ENCODE results near the gene SYT8. TPM values are rescaled to one million over a fixed set of nuclear protein-coding genes. Genes with fewer than 3 reads are reported as not detected.

The SYT8 gene
- total and polyA plus RNA-seq, 2 of the 8 experiments (the other 6 are each of a cell fraction or from before 2014, with no cell fraction given), result not detected

- TF ChIP-seq, protein P1, sequence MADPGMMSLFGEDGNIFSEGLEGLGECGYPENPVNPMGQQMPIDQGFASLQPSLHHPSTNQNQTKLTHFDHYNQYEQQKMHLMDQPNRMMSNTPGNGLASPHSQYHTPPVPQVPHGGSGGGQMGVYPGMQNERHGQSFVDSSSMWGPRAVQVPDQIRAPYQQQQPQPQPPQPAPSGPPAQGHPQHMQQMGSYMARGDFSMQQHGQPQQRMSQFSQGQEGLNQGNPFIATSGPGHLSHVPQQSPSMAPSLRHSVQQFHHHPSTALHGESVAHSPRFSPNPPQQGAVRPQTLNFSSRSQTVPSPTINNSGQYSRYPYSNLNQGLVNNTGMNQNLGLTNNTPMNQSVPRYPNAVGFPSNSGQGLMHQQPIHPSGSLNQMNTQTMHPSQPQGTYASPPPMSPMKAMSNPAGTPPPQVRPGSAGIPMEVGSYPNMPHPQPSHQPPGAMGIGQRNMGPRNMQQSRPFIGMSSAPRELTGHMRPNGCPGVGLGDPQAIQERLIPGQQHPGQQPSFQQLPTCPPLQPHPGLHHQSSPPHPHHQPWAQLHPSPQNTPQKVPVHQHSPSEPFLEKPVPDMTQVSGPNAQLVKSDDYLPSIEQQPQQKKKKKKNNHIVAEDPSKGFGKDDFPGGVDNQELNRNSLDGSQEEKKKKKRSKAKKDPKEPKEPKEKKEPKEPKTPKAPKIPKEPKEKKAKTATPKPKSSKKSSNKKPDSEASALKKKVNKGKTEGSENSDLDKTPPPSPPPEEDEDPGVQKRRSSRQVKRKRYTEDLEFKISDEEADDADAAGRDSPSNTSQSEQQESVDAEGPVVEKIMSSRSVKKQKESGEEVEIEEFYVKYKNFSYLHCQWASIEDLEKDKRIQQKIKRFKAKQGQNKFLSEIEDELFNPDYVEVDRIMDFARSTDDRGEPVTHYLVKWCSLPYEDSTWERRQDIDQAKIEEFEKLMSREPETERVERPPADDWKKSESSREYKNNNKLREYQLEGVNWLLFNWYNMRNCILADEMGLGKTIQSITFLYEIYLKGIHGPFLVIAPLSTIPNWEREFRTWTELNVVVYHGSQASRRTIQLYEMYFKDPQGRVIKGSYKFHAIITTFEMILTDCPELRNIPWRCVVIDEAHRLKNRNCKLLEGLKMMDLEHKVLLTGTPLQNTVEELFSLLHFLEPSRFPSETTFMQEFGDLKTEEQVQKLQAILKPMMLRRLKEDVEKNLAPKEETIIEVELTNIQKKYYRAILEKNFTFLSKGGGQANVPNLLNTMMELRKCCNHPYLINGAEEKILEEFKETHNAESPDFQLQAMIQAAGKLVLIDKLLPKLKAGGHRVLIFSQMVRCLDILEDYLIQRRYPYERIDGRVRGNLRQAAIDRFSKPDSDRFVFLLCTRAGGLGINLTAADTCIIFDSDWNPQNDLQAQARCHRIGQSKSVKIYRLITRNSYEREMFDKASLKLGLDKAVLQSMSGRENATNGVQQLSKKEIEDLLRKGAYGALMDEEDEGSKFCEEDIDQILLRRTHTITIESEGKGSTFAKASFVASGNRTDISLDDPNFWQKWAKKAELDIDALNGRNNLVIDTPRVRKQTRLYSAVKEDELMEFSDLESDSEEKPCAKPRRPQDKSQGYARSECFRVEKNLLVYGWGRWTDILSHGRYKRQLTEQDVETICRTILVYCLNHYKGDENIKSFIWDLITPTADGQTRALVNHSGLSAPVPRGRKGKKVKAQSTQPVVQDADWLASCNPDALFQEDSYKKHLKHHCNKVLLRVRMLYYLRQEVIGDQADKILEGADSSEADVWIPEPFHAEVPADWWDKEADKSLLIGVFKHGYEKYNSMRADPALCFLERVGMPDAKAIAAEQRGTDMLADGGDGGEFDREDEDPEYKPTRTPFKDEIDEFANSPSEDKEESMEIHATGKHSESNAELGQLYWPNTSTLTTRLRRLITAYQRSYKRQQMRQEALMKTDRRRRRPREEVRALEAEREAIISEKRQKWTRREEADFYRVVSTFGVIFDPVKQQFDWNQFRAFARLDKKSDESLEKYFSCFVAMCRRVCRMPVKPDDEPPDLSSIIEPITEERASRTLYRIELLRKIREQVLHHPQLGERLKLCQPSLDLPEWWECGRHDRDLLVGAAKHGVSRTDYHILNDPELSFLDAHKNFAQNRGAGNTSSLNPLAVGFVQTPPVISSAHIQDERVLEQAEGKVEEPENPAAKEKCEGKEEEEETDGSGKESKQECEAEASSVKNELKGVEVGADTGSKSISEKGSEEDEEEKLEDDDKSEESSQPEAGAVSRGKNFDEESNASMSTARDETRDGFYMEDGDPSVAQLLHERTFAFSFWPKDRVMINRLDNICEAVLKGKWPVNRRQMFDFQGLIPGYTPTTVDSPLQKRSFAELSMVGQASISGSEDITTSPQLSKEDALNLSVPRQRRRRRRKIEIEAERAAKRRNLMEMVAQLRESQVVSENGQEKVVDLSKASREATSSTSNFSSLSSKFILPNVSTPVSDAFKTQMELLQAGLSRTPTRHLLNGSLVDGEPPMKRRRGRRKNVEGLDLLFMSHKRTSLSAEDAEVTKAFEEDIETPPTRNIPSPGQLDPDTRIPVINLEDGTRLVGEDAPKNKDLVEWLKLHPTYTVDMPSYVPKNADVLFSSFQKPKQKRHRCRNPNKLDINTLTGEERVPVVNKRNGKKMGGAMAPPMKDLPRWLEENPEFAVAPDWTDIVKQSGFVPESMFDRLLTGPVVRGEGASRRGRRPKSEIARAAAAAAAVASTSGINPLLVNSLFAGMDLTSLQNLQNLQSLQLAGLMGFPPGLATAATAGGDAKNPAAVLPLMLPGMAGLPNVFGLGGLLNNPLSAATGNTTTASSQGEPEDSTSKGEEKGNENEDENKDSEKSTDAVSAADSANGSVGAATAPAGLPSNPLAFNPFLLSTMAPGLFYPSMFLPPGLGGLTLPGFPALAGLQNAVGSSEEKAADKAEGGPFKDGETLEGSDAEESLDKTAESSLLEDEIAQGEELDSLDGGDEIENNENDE (IDR thresholded peaks at IDR 0.05; ENCODE audit: insufficient replicate concordance, low read length), result no peak
- TF ChIP-seq KDM4A (IDR thresholded peaks at IDR 0.05; ENCODE audit: low read depth, low read length, severe bottlenecking) (no peak), JUN (IDR thresholded peaks at IDR 0.05; ENCODE audit: low read depth, low read length) (no peak), TCF12 (IDR thresholded peaks at IDR 0.05; ENCODE audit: low read depth, low read length) (no peak)
Measured at GRCh38 chr11:1846453-1846932, 11.7 kb downstream of the SYT8 start (continued).
